Suprapubic skin (tissue), 4 donors: ENCODE data around the gene CARD14. TPM values are rescaled to one million over a fixed set of nuclear protein-coding genes. Genes with fewer than 3 reads are reported as not detected.
"Not testable (repeated sequence)": the region's sequence is repeated elsewhere in the genome, so short reads cannot be mapped to it uniquely, and the experiment has no call there.

Source experiments
- DNase-seq, 2 donors: peaks; one replicate each; pipeline ENCODE4 v3.0.0-alpha.2; 2019; ENCODE audit warnings: low spot score in 2 of 2
- H3K27ac ChIP-seq: fragments of 200-600 bp; sonication (generic); one replicate; pipeline ENCODE4 v1.5.1; 2019
- H3K27me3 ChIP-seq: fragments of 200-600 bp; sonication (generic); one replicate; pipeline ENCODE4 v1.5.1; 2019
- H3K36me3 ChIP-seq: fragments of 200-600 bp; sonication (generic); one replicate; pipeline ENCODE4 v1.5.1; 2019
- H3K4me1 ChIP-seq: fragments of 200-600 bp; sonication (generic); one replicate; pipeline ENCODE4 v1.5.1; 2019
- H3K4me3 ChIP-seq: fragments of 200-600 bp; sonication (generic); one replicate; pipeline ENCODE4 v1.5.1; 2019; ENCODE audit warnings: mild to moderate bottlenecking
- H3K9me3 ChIP-seq: fragments of 200-600 bp; sonication (generic); one replicate; pipeline ENCODE4 v1.5.1; 2019
- CTCF ChIP-seq, 2 donors: fragments of 200-600 bp in 1 of 2; fragments of 450-650 bp in 1 of 2; sonication (generic) in 1 of 2; IDR thresholded peaks; one replicate each; pipeline ENCODE4 v1.5.1; 2016 to 2019; ENCODE audit warnings: antibody characterized with exemption in 2 of 2, mild to moderate bottlenecking in 1 of 2, moderate library complexity in 1 of 2
- EP300 ChIP-seq: sonication (generic); formaldehyde crosslinking; IDR thresholded peaks from one replicate; pipeline ENCODE4 v1.6.1; 2017; ENCODE audit warnings: antibody characterized with exemption
- POLR2A ChIP-seq, 2 donors: fragments of 450-650 bp; IDR thresholded peaks; one replicate each; pipeline ENCODE4 v1.6.1; 2017; ENCODE audit warnings: antibody characterized with exemption in 2 of 2, mild to moderate bottlenecking in 2 of 2, moderate library complexity in 2 of 2
- POLR2AphosphoS5 ChIP-seq, 3 donors: sonication (generic); formaldehyde crosslinking; IDR thresholded peaks; one replicate each; pipeline ENCODE4 v1.6.1; 2017; ENCODE audit warnings: antibody characterized with exemption in 3 of 3
- WGBS: methylation state at CpG from one replicate; pipeline ENCODE4 v1.1.5; 2018; 5-methylcytosine and 5-hydroxymethylcytosine counted together
- total RNA-seq, 4 donors: library from RNA; depleted of rRNA; stranded (reverse); fragments of >200 nt; gene quantifications; one replicate each; pipeline ENCODE4 v1.1.0, GENCODE V29; 2016

CARD14 gene
- total RNA-seq, 4 donors from 2014 or later, result 32.1 to 92.5 (median 45.3) TPM

GRCh38 chr17:80252871-80253270, 83.0 kb downstream of the CARD14 start:
- H3K9me3 ChIP-seq, result no peaks in the 10 kb centered on the region
- no peak for DNase-seq
- H3K36me3 ChIP-seq, result peaks cover 24% of the 10 kb centered on the region
- H3K4me3 ChIP-seq, result no peak overlapping the region
- no peak overlapping the region for H3K27ac ChIP-seq
- H3K4me1 ChIP-seq, result peaks cover 14% of the 10 kb centered on the region
- WGBS, result 45% methylated on average over 13 of the region's 13 CpGs
- TF ChIP-seq EP300, result no peak
- TF ChIP-seq POLR2AphosphoS5 (IDR thresholded peaks at IDR 0.05), result no peak
- no peak for TF ChIP-seq POLR2A (IDR thresholded peaks at IDR 0.05)
- TF ChIP-seq CTCF (IDR thresholded peaks at IDR 0.05), result peak; percentile 12 to 73
- H3K27me3 ChIP-seq, result no peaks in the 10 kb centered on the region

- 85% methylated on average over 21 of the region's 21 CpGs for WGBS
- TF ChIP-seq POLR2A (IDR thresholded peaks at IDR 0.05) (no peak), POLR2AphosphoS5 (IDR thresholded peaks at IDR 0.05) (no peak), EP300 (no peak), CTCF (IDR thresholded peaks at IDR 0.05) (no peak)
- DNase-seq, result no peak
- H3K4me3 ChIP-seq, result no peak overlapping the region
- peaks cover 14% of the 10 kb centered on the region for H3K4me1 ChIP-seq
- H3K36me3 ChIP-seq, result peaks cover 15% of the 10 kb centered on the region
- H3K27ac ChIP-seq, result no peak overlapping the region
- no peaks in the 10 kb centered on the region for H3K9me3 ChIP-seq
- H3K27me3 ChIP-seq, result no peaks in the 10 kb centered on the region
These were observed 84.0 kb downstream of the CARD14 start for GRCh38 chr17:80253631-80254395.

- no peaks in the 10 kb centered on the region for H3K9me3 ChIP-seq
- no peak overlapping the region for H3K4me3 ChIP-seq
- peaks cover 20% of the 10 kb centered on the region for H3K4me1 ChIP-seq
- 54% methylated on average over 13 of the region's 13 CpGs for WGBS
- peak overlapping the region; percentile 65 for H3K27ac ChIP-seq
- DNase-seq, result no peak
- TF ChIP-seq EP300, result peak; percentile 13
- TF ChIP-seq CTCF (IDR thresholded peaks at IDR 0.05), result no peak
- TF ChIP-seq POLR2A (IDR thresholded peaks at IDR 0.05), result no peak
- TF ChIP-seq POLR2AphosphoS5 (IDR thresholded peaks at IDR 0.05), result peak in 2 of 3 donors; percentile 24 to 25
- H3K27me3 ChIP-seq, result no peaks in the 10 kb centered on the region
- peaks cover 10% of the 10 kb centered on the region for H3K36me3 ChIP-seq
These were observed 84.8 kb downstream of the CARD14 start for GRCh38 chr17:80254396-80255251.

- no peaks in the 10 kb centered on the region for H3K27me3 ChIP-seq
- no peak overlapping the region for H3K4me3 ChIP-seq
- no peaks in the 10 kb centered on the region for H3K9me3 ChIP-seq
- DNase-seq, result no peak
- H3K27ac ChIP-seq, result no peak overlapping the region
- peaks cover 25% of the 10 kb centered on the region for H3K4me1 ChIP-seq
- peaks cover 10% of the 10 kb centered on the region for H3K36me3 ChIP-seq
- 95% methylated on average over 5 of the region's 5 CpGs for WGBS
- TF ChIP-seq POLR2AphosphoS5 (IDR thresholded peaks at IDR 0.05) (no peak), EP300 (no peak), CTCF (IDR thresholded peaks at IDR 0.05) (no peak), POLR2A (IDR thresholded peaks at IDR 0.05) (no peak)
These were observed 86.2 kb downstream of the CARD14 start for GRCh38 chr17:80256034-80256350.

GRCh38 chr17:80257716-80258213, 87.9 kb downstream of the CARD14 start:
- 74% methylated on average over 14 of the region's 14 CpGs for WGBS
- TF ChIP-seq EP300, result no peak
- no peak for TF ChIP-seq CTCF (IDR thresholded peaks at IDR 0.05)
- TF ChIP-seq POLR2AphosphoS5 (IDR thresholded peaks at IDR 0.05), result no peak
- TF ChIP-seq POLR2A (IDR thresholded peaks at IDR 0.05), result no peak
- peaks cover 40% of the 10 kb centered on the region for H3K4me1 ChIP-seq
- peak overlapping the region; percentile 24 for H3K27ac ChIP-seq
- no peaks in the 10 kb centered on the region for H3K27me3 ChIP-seq
- no peaks in the 10 kb centered on the region for H3K36me3 ChIP-seq
- H3K4me3 ChIP-seq, result no peak overlapping the region
- H3K9me3 ChIP-seq, result no peaks in the 10 kb centered on the region
- no peak for DNase-seq

GRCh38 chr17:80258296-80258695, 88.5 kb downstream of the CARD14 start:
- H3K4me1 ChIP-seq, result peaks cover 46% of the 10 kb centered on the region
- not testable (repeated sequence) for H3K4me3 ChIP-seq, DNase-seq, H3K36me3 ChIP-seq, H3K9me3 ChIP-seq, H3K27me3 ChIP-seq
- 70% methylated on average over 2 of the region's 2 CpGs for WGBS
- peak overlapping the region; percentile 24 for H3K27ac ChIP-seq
